Neural cell (in vitro differentiated cells): ENCODE data around the gene ROCK2.

Experiments
- MXI1 ChIP-seq: fragments of 450-650 bp; conservative IDR thresholded peaks from 2 replicates; pipeline ENCODE4 v1.6.1; 2014; ENCODE audit warnings: antibody characterized with exemption, mild to moderate bottlenecking; ENCODE audit not compliant: poor library complexity, severe bottlenecking
- POLR2AphosphoS5 ChIP-seq: IDR thresholded peaks from 2 replicates; pipeline ENCODE4 v1.6.1; 2012
- RAD21 ChIP-seq: fragments of 450-650 bp; conservative IDR thresholded peaks from 2 replicates; pipeline ENCODE4 v1.6.1; 2014; ENCODE audit warnings: antibody characterized with exemption, mild to moderate bottlenecking, moderate library complexity
- REST ChIP-seq: IDR thresholded peaks from 2 replicates; pipeline ENCODE4 v1.6.1; 2012; ENCODE audit warnings: borderline replicate concordance
- TF ChIP-seq, protein P1 (sequence below): fragments of 450-650 bp; IDR thresholded peaks from 2 replicates; pipeline ENCODE4 v1.5.1; 2014; ENCODE audit warnings: antibody characterized with exemption, mild to moderate bottlenecking, moderate library complexity; ENCODE audit not compliant: poor library complexity, severe bottlenecking

DNA sequence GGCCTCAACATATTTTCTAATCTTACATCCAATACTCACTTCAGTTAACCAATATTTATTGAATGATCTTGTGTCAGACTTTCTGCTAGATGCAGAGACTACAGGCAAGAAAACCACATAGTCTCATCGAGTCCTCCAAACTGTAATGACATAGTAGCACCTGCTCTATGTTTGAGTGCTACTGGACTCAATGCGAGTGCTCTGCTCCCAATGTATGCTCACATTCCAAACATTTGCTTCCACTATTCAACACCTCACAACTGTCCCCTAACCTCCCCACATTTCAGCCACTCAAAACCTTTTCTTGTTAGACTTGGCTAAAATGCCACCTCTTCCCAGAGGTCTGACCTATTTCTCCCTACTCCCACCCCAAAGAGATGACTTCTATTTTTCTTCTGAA is 124.0 kb downstream of the ROCK2 start:
- TF ChIP-seq, protein P1, sequence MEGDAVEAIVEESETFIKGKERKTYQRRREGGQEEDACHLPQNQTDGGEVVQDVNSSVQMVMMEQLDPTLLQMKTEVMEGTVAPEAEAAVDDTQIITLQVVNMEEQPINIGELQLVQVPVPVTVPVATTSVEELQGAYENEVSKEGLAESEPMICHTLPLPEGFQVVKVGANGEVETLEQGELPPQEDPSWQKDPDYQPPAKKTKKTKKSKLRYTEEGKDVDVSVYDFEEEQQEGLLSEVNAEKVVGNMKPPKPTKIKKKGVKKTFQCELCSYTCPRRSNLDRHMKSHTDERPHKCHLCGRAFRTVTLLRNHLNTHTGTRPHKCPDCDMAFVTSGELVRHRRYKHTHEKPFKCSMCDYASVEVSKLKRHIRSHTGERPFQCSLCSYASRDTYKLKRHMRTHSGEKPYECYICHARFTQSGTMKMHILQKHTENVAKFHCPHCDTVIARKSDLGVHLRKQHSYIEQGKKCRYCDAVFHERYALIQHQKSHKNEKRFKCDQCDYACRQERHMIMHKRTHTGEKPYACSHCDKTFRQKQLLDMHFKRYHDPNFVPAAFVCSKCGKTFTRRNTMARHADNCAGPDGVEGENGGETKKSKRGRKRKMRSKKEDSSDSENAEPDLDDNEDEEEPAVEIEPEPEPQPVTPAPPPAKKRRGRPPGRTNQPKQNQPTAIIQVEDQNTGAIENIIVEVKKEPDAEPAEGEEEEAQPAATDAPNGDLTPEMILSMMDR: no peak
- TF ChIP-seq RAD21 (no peak), POLR2AphosphoS5 (no peak), REST (no peak), MXI1 (no peak)
